ENCODE measurements around the gene PPFIA3. TPM values are rescaled to one million over a fixed set of nuclear protein-coding genes. Genes with fewer than 3 reads are reported as not detected.
A peak's percentile ranks its signal among the peaks of the same experiment; 100 is the strongest.
"Not testable (repeated sequence)": the region's sequence is repeated elsewhere in the genome, so short reads cannot be mapped to it uniquely, and the experiment has no call there.

PPFIA3 gene
- total RNA-seq, 1 experiment from 2014 or later: 6.7 TPM

- H3K27ac Mint-ChIP-seq (ENCODE audit: low read depth, unreplicated experiment): no peak overlapping the region
- TF ChIP-seq CTCF (IDR thresholded peaks at IDR 0.05; ENCODE audit: unreplicated experiment): no peak
- peaks cover 10% of the 10 kb centered on the region for H3K4me1 Mint-ChIP-seq (ENCODE audit: insufficient read depth, unreplicated experiment)
- CTCF ChIA-PET: interaction anchor here (0.6 to 2.9 kb wide), 3 partner anchors 13 to 29 kb away, joined by 3 to 11 read pairs (median 5); partner anchors contain the start of gene LIN7B
- no TSS peak for BruUV-seq (replicated peaks)
- H3K4me3 Mint-ChIP-seq (ENCODE audit: unreplicated experiment): no peak overlapping the region
- no peak for DNase-seq (ENCODE audit: unreplicated experiment)
- H3K36me3 Mint-ChIP-seq (ENCODE audit: insufficient read depth, unreplicated experiment): peaks cover 11% of the 10 kb centered on the region
- POLR2A ChIA-PET: interaction anchor here (1.4 kb wide), 1 partner anchor 15 kb away, joined by 4 read pairs; no protein-coding TSS in a partner anchor
- intact Hi-C loops (cut with micrococcal nuclease): no loop called here
- H3K9me3 Mint-ChIP-seq (ENCODE audit: unreplicated experiment): no peaks in the 10 kb centered on the region
- no peaks in the 10 kb centered on the region for H3K27me3 Mint-ChIP-seq (ENCODE audit: insufficient read depth, unreplicated experiment)
Measured at GRCh38 chr19:49126575-49126974, 7.2 kb downstream of the PPFIA3 start.

- BruUV-seq (replicated peaks); H3K4me3 Mint-ChIP-seq (ENCODE audit: unreplicated experiment); H3K27me3 Mint-ChIP-seq (ENCODE audit: insufficient read depth, unreplicated experiment); H3K9me3 Mint-ChIP-seq (ENCODE audit: unreplicated experiment); intact Hi-C loops (cut with micrococcal nuclease); H3K4me1 Mint-ChIP-seq (ENCODE audit: insufficient read depth, unreplicated experiment); H3K27ac Mint-ChIP-seq (ENCODE audit: low read depth, unreplicated experiment); DNase-seq (ENCODE audit: unreplicated experiment); H3K36me3 Mint-ChIP-seq (ENCODE audit: insufficient read depth, unreplicated experiment): not testable (repeated sequence)
- ChIA-PET CTCF (interaction anchor here (0.6 to 2.9 kb wide), 4 partner anchors 13 to 30 kb away, joined by 3 to 11 read pairs (median 4); partner anchors contain the start of gene LIN7B), POLR2A (interaction anchor here (0.9 to 2.2 kb wide), 7 partner anchors 7 to 360 kb away, joined by 3 to 19 read pairs (median 5); partner anchors contain the start of genes GYS1, LIN7B, RPL13A and RUVBL2)
Measured at GRCh38 chr19:49127225-49127624, 7.9 kb downstream of the PPFIA3 start.

- CTCF ChIA-PET: interaction anchor here (0.8 to 2.9 kb wide), 3 partner anchors 14 to 121 kb away, joined by 3 to 11 read pairs (median 5); partner anchors contain the start of gene LIN7B
- Mint-ChIP-seq H3K36me3 (ENCODE audit: insufficient read depth, unreplicated experiment) (peaks cover 12% of the 10 kb centered on the region), H3K27ac (ENCODE audit: low read depth, unreplicated experiment) (peak overlapping the region; percentile 25), H3K4me3 (ENCODE audit: unreplicated experiment) (peak overlapping the region; percentile 70), H3K9me3 (ENCODE audit: unreplicated experiment) (no peaks in the 10 kb centered on the region), H3K27me3 (ENCODE audit: insufficient read depth, unreplicated experiment) (no peaks in the 10 kb centered on the region), H3K4me1 (ENCODE audit: insufficient read depth, unreplicated experiment) (peaks cover 10% of the 10 kb centered on the region)
- TF ChIP-seq CTCF (IDR thresholded peaks at IDR 0.05; ENCODE audit: unreplicated experiment): no peak
- intact Hi-C loops (cut with micrococcal nuclease): no loop called here
- no TSS peak for BruUV-seq (replicated peaks)
- DNase-seq (ENCODE audit: unreplicated experiment): peak; percentile 99
- POLR2A ChIA-PET: interaction anchor here (0.9 to 2.8 kb wide), 9 partner anchors 8 to 360 kb away, joined by 3 to 19 read pairs (median 7); partner anchors contain the start of genes GYS1, LIN7B, RPL13A and RUVBL2
Measured at GRCh38 chr19:49127674-49128544, 8.6 kb downstream of the PPFIA3 start.

GRCh38 chr19:49128545-49129237 lies 9.3 kb downstream of the PPFIA3 start:
- DNase-seq (ENCODE audit: unreplicated experiment): no peak
- Mint-ChIP-seq H3K27ac (ENCODE audit: low read depth, unreplicated experiment) (peak overlapping the region; percentile 25), H3K4me3 (ENCODE audit: unreplicated experiment) (peak overlapping the region; percentile 70), H3K36me3 (ENCODE audit: insufficient read depth, unreplicated experiment) (peaks cover 12% of the 10 kb centered on the region), H3K4me1 (ENCODE audit: insufficient read depth, unreplicated experiment) (peaks cover 10% of the 10 kb centered on the region), H3K9me3 (ENCODE audit: unreplicated experiment) (no peaks in the 10 kb centered on the region), H3K27me3 (ENCODE audit: insufficient read depth, unreplicated experiment) (no peaks in the 10 kb centered on the region)
- ChIA-PET POLR2A (interaction anchor here (0.7 to 2.8 kb wide), 7 partner anchors 11 to 136 kb away, joined by 3 to 19 read pairs (median 8); partner anchors contain the start of genes GYS1, LIN7B and RUVBL2), CTCF (interaction anchor here (0.5 to 2.9 kb wide), 5 partner anchors 15 to 549 kb away, joined by 3 to 11 read pairs (median 3); partner anchors contain the start of gene LIN7B)
- no peak for TF ChIP-seq CTCF (IDR thresholded peaks at IDR 0.05; ENCODE audit: unreplicated experiment)
- BruUV-seq (replicated peaks): no TSS peak
- intact Hi-C loops (cut with micrococcal nuclease): no loop called here
